Fibroblast of skin of left biceps (primary cell): ENCODE measurements around the gene GALR3.

Experiments
- DNase-seq, 2 experiments: peaks; one replicate each; pipeline ENCODE4 v3.0.0-alpha.2; 2013; ENCODE audit warnings: low read depth in 2 of 2

GALR3 gene

DNA sequence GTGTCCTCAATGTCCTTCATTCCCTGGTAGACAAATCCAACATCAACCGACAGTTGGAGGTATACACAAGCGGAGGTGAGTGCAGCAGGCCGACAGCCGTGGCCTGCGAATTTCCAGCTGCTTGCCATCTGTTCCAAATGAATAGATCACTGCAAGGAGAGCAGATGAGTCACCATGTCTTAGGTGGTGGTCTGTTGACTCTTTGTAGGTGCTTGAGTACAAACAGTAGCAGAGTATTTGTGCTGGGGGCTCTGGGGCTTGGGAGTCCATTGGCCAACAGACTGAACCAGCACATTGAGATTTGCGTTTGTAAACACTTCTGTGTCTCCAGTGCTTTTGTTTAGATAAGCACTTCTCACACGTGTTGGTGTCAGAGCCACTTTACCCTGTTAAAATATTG lies 47.1 kb downstream of the GALR3 start:
- DNase-seq, result no peak
